GM06990 (cell line): ENCODE data around the gene MOSMO.
"Not testable (repeated sequence)": the region's sequence is repeated elsewhere in the genome, so short reads cannot be mapped to it uniquely, and the experiment has no call there.

Experiments
- DNase-seq: peaks from one replicate; pipeline ENCODE4 v3.0.0-alpha.2; 2011; ENCODE audit not compliant: insufficient read length; ENCODE audit errors: extremely low read depth
- H3K27me3 ChIP-seq: replicated peaks from 2 replicates; pipeline ENCODE4 v1.6.0; 2011; ENCODE audit warnings: low read length; ENCODE audit not compliant: control insufficient read depth, insufficient read depth
- H3K36me3 ChIP-seq: 2 replicates; pipeline ENCODE4 v1.5.1; 2011; ENCODE audit warnings: low read length; ENCODE audit not compliant: control insufficient read depth, insufficient read depth
- H3K4me3 ChIP-seq: replicated peaks from 2 replicates; pipeline ENCODE4 v1.5.1; 2011; ENCODE audit warnings: low read depth, mild to moderate bottlenecking, control low read depth, low read length
- CTCF ChIP-seq: IDR thresholded peaks from 2 replicates; pipeline ENCODE4 v1.5.1; 2011; ENCODE audit warnings: low read length, control low read depth, mild to moderate bottlenecking, inconsistent platforms; ENCODE audit not compliant: insufficient read depth, poor library complexity, severe bottlenecking

MOSMO gene

DNA sequence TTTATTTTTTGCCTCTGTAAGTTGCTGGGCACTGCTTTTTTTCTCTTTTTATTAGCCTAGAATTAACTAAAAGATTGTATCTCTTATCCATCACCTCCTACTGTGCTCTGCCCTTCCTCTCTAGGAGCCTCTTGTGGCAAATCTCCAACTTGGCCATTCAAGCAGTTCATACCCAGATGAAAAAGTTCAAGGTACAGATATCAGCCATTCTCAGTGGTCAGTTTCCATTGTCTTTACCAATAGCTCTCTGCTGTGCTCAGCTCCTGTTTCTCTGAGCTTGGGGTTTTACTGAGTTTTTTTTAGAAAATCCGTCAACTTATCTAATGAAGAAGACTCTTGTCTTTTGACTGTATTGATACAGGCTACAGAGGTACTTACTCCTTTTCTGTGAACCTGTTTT, 15.6 kb downstream of the MOSMO start:
- H3K4me3 ChIP-seq: no peak overlapping the region
- H3K27me3 ChIP-seq: no peaks in the 10 kb centered on the region
- no peak for TF ChIP-seq CTCF
- H3K36me3 ChIP-seq: no peaks in the 10 kb centered on the region
- DNase-seq: peak; percentile 42

DNA sequence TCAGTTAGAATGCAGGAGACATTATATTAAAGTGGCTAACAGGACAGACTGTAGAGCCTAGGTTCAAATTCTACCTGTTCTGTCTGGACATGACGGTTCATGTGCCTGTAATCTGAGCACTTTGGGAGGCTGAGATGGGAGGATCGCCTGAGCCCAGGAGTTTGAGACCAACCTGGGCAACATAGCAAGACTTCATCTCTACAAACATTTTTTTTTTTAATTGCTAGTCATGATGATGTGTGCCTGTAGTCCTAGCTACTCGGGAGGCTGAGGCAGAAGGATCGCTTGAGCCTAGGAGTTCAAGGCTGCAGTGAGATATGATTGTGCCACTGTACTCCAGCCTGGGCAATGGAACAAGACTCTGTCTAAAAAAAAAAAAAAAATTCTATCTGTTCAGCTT, 16.9 kb downstream of the MOSMO start:
- H3K4me3 ChIP-seq, H3K27me3 ChIP-seq, H3K36me3 ChIP-seq, DNase-seq: not testable (repeated sequence)

DNA sequence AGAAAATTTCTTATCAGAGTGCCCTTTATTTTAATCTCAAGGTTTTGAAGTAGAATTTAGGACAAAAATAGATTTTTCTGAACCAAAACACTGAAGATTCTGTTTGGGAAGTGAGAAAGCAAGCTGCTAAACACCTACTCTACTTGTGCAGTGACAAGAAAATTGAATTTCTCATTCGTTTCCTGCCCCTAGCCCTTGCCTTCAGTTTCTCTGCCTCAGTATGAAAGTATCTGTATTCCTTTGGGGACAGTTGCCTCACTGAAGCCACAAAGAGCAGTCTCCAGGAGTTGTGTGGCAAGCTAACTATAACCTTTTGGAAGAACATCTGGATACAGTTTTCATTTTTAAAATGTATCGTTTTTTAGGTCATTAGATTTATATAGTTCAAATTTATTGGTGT, 19.7 kb downstream of the MOSMO start:
- peak; percentile 18 for DNase-seq
- H3K36me3 ChIP-seq: no peaks in the 10 kb centered on the region; the same call in 1 of the 2 replicates
- H3K4me3 ChIP-seq: no peak overlapping the region; the same call in 1 of the 2 replicates
- TF ChIP-seq CTCF: no peak
- no peaks in the 10 kb centered on the region for H3K27me3 ChIP-seq

- no peak for DNase-seq
- no peak overlapping the region for H3K4me3 ChIP-seq
- no peaks in the 10 kb centered on the region; the same call in 1 of the 2 replicates for H3K36me3 ChIP-seq
- TF ChIP-seq CTCF: no peak
- H3K27me3 ChIP-seq: no peaks in the 10 kb centered on the region
These were observed 21.7 kb downstream of the MOSMO start for GRCh38 chr16:22029632-22030031.

GRCh38 chr16:22030087-22030812, 22.3 kb downstream of the MOSMO start:
- Histone ChIP-seq H3K27me3 (no peaks in the 10 kb centered on the region), H3K4me3 (no peak overlapping the region), H3K36me3 (no peaks in the 10 kb centered on the region; the same call in 1 of the 2 replicates)
- no peak for DNase-seq
- no peak for TF ChIP-seq CTCF

GRCh38 chr16:22031483-22032083, 23.7 kb downstream of the MOSMO start:
- no peak for DNase-seq
- no peaks in the 10 kb centered on the region for H3K27me3 ChIP-seq
- no peak for TF ChIP-seq CTCF
- H3K4me3 ChIP-seq: no peak overlapping the region
- H3K36me3 ChIP-seq: no peaks in the 10 kb centered on the region; the same call in 1 of the 2 replicates
